ENCODE data around the gene RIMBP2.

The RIMBP2 gene

DNA sequence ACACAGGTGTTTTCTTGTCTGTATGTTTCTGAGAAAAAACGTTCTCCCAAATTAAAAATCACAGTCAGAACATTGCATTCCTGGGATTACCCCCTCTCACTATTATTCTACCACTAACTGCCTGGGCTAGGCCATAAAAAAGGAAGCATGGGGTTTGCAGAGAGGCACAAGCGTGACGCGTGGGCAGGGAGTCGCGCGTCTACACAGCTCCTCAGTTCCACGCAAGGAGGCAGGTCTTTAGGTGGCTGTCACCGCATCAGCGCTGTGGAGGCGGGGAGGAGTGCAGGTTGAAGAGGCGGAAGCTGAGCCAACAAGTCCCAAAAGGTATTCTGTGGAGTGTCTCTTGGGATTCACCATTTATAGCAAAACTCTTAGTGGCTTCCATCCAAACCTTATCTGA lies 109.9 kb downstream of the RIMBP2 start (continued):
- TF ChIP-seq, protein P1, sequence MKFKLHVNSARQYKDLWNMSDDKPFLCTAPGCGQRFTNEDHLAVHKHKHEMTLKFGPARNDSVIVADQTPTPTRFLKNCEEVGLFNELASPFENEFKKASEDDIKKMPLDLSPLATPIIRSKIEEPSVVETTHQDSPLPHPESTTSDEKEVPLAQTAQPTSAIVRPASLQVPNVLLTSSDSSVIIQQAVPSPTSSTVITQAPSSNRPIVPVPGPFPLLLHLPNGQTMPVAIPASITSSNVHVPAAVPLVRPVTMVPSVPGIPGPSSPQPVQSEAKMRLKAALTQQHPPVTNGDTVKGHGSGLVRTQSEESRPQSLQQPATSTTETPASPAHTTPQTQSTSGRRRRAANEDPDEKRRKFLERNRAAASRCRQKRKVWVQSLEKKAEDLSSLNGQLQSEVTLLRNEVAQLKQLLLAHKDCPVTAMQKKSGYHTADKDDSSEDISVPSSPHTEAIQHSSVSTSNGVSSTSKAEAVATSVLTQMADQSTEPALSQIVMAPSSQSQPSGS (tag by site-specific recombination; IDR thresholded peaks at IDR 0.05; ENCODE audit: low read depth), result no peak
- no peak for TF ChIP-seq GLIS2 (tag by site-specific recombination; IDR thresholded peaks at IDR 0.05)

DNA sequence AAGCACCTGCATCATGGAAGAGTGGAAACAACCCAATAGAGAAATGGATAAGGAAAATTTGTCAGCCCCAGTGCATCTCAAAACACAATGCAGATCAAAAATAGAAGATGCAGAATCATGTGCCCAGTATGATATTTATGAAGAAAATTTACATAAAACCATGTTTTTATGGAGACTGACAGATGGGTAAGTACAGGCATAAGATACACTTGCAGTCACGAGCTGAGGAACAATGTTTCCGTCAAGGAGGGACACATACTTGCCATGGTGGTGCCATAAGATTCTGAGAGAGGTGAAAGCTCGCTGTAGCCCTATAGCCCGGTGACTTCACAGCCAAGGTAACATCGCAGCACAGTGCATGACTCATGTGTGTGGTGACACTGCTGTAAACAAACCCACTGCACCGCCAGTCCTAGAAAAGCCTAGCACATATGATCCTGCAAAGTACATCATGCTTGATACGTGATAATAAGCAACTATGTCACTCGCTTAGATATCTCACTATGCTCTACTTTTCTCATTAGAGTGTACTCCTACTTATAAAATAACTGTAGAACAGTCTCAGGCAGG lies 112.6 kb downstream of the RIMBP2 start:
- TF ChIP-seq OSR2 (tag by site-specific recombination; IDR thresholded peaks at IDR 0.05) (no peak), ZNF560 (tag by site-specific recombination; IDR thresholded peaks at IDR 0.05; ENCODE audit: borderline replicate concordance) (no peak), ZNF621 (tag by site-specific recombination; IDR thresholded peaks at IDR 0.05) (no peak), ZNF155 (tag by site-specific recombination; IDR thresholded peaks at IDR 0.05) (no peak), ZFHX2 (tag by site-specific recombination; conservative IDR thresholded peaks at IDR 0.05) (no peak), MEIS1 (CRISPR knock-in tag; IDR thresholded peaks at IDR 0.05; ENCODE audit: borderline replicate concordance) (no peak), ZNF843 (tag by site-specific recombination; IDR thresholded peaks at IDR 0.05) (no peak)
- TF ChIP-seq, protein P2, sequence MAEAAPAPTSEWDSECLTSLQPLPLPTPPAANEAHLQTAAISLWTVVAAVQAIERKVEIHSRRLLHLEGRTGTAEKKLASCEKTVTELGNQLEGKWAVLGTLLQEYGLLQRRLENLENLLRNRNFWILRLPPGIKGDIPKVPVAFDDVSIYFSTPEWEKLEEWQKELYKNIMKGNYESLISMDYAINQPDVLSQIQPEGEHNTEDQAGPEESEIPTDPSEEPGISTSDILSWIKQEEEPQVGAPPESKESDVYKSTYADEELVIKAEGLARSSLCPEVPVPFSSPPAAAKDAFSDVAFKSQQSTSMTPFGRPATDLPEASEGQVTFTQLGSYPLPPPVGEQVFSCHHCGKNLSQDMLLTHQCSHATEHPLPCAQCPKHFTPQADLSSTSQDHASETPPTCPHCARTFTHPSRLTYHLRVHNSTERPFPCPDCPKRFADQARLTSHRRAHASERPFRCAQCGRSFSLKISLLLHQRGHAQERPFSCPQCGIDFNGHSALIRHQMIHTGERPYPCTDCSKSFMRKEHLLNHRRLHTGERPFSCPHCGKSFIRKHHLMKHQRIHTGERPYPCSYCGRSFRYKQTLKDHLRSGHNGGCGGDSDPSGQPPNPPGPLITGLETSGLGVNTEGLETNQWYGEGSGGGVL (tag by site-specific recombination; IDR thresholded peaks at IDR 0.05), result no peak
- TF ChIP-seq, protein P3, sequence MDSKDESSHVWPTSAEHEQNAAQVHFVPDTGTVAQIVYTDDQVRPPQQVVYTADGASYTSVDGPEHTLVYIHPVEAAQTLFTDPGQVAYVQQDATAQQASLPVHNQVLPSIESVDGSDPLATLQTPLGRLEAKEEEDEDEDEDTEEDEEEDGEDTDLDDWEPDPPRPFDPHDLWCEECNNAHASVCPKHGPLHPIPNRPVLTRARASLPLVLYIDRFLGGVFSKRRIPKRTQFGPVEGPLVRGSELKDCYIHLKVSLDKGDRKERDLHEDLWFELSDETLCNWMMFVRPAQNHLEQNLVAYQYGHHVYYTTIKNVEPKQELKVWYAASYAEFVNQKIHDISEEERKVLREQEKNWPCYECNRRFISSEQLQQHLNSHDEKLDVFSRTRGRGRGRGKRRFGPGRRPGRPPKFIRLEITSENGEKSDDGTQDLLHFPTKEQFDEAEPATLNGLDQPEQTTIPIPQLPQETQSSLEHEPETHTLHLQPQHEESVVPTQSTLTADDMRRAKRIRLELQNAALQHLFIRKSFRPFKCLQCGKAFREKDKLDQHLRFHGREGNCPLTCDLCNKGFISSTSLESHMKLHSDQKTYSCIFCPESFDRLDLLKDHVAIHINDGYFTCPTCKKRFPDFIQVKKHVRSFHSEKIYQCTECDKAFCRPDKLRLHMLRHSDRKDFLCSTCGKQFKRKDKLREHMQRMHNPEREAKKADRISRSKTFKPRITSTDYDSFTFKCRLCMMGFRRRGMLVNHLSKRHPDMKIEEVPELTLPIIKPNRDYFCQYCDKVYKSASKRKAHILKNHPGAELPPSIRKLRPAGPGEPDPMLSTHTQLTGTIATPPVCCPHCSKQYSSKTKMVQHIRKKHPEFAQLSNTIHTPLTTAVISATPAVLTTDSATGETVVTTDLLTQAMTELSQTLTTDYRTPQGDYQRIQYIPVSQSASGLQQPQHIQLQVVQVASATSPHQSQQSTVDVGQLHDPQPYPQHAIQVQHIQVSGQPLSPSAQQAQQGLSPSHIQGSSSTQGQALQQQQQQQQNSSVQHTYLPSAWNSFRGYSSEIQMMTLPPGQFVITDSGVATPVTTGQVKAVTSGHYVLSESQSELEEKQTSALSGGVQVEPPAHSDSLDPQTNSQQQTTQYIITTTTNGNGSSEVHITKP (tag by site-specific recombination; IDR thresholded peaks at IDR 0.05), result no peak
- Histone ChIP-seq H3K27ac (ENCODE audit: extremely low read depth, low read depth, low read length) (no peak overlapping the region), H3K4me1 (ENCODE audit: control insufficient read depth, insufficient read depth, low read length) (no peaks in the 10 kb centered on the region), H3K36me3 (ENCODE audit: control insufficient read depth in 2 of 2, insufficient read depth in 1 of 2, low read length in 2 of 2) (no peaks in the 10 kb centered on the region), H3K9me3 (ENCODE audit: control insufficient read depth, insufficient read depth, low read depth, low read length) (no peaks in the 10 kb centered on the region), H3K4me3 (ENCODE audit: low read depth, low read length) (no peak overlapping the region)
- CTCF ChIA-PET, result interaction anchor here (0.5 kb wide), 1 partner anchor 725 kb away, joined by 4 read pairs; no protein-coding TSS in a partner anchor
- POLR2A ChIA-PET, result no interaction called here

DNA sequence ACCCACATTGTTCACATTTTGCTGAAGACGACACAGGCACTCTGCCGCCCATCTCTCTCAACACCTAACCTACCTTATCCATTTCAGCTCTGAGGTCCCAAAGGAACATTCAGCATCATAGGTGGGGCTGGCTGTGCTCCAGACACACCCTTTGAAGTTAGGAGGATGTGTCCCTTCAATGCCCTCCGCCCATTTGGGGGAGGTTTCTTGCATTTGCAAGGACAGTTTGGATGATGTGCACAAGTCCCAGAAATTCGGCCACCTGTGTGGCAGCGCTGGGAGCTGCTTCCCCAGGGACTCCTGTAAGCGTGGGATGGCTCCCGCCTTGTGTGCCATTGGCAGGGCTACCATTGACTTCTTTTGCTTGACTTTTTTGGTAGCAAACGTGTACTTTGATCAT lies 113.8 kb downstream of the RIMBP2 start:
- no peak overlapping the region for H3K27ac ChIP-seq (ENCODE audit: extremely low read depth, low read depth, low read length)
- H3K36me3 ChIP-seq (ENCODE audit: control insufficient read depth in 2 of 2, insufficient read depth in 1 of 2, low read length in 2 of 2), result no peaks in the 10 kb centered on the region
- H3K9me3 ChIP-seq (ENCODE audit: control insufficient read depth, insufficient read depth, low read depth, low read length), result no peaks in the 10 kb centered on the region
- POLR2A ChIA-PET, result no interaction called here
- H3K4me1 ChIP-seq (ENCODE audit: control insufficient read depth, insufficient read depth, low read length), result no peaks in the 10 kb centered on the region
- CTCF ChIA-PET, result no interaction called here
- no peak overlapping the region for H3K4me3 ChIP-seq (ENCODE audit: low read depth, low read length)
- TF ChIP-seq ZXDB (tag by site-specific recombination; IDR thresholded peaks at IDR 0.05) (no peak), KLF8 (tag by site-specific recombination; IDR thresholded peaks at IDR 0.05) (no peak), ZBTB20 (tag by site-specific recombination; IDR thresholded peaks at IDR 0.05) (no peak), ZNF670 (tag by site-specific recombination; IDR thresholded peaks at IDR 0.05; ENCODE audit: low read depth) (no peak)
- TF ChIP-seq, protein P4, sequence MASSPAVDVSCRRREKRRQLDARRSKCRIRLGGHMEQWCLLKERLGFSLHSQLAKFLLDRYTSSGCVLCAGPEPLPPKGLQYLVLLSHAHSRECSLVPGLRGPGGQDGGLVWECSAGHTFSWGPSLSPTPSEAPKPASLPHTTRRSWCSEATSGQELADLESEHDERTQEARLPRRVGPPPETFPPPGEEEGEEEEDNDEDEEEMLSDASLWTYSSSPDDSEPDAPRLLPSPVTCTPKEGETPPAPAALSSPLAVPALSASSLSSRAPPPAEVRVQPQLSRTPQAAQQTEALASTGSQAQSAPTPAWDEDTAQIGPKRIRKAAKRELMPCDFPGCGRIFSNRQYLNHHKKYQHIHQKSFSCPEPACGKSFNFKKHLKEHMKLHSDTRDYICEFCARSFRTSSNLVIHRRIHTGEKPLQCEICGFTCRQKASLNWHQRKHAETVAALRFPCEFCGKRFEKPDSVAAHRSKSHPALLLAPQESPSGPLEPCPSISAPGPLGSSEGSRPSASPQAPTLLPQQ (tag by site-specific recombination; IDR thresholded peaks at IDR 0.05), result no peak
- TF ChIP-seq, protein P5, sequence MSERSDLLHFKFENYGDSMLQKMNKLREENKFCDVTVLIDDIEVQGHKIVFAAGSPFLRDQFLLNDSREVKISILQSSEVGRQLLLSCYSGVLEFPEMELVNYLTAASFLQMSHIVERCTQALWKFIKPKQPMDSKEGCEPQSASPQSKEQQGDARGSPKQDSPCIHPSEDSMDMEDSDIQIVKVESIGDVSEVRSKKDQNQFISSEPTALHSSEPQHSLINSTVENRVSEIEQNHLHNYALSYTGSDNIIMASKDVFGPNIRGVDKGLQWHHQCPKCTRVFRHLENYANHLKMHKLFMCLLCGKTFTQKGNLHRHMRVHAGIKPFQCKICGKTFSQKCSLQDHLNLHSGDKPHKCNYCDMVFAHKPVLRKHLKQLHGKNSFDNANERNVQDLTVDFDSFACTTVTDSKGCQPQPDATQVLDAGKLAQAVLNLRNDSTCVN (tag by site-specific recombination; optimal IDR thresholded peaks at IDR 0.05), result no peak
- TF ChIP-seq, protein P6, sequence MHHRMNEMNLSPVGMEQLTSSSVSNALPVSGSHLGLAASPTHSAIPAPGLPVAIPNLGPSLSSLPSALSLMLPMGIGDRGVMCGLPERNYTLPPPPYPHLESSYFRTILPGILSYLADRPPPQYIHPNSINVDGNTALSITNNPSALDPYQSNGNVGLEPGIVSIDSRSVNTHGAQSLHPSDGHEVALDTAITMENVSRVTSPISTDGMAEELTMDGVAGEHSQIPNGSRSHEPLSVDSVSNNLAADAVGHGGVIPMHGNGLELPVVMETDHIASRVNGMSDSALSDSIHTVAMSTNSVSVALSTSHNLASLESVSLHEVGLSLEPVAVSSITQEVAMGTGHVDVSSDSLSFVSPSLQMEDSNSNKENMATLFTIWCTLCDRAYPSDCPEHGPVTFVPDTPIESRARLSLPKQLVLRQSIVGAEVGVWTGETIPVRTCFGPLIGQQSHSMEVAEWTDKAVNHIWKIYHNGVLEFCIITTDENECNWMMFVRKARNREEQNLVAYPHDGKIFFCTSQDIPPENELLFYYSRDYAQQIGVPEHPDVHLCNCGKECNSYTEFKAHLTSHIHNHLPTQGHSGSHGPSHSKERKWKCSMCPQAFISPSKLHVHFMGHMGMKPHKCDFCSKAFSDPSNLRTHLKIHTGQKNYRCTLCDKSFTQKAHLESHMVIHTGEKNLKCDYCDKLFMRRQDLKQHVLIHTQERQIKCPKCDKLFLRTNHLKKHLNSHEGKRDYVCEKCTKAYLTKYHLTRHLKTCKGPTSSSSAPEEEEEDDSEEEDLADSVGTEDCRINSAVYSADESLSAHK (tag by site-specific recombination; IDR thresholded peaks at IDR 0.05), result no peak

All from HEK293 (cell line).